PC-9 (cell line): Measurements from ENCODE around the gene TGFBR3L.

ENCODE experiments used
- EZH2 ChIP-seq: fragments of 200-600 bp; sonication (generic); IDR thresholded peaks from 2 replicates; pipeline ENCODE4 v1.8.0; 2017; ENCODE audit warnings: antibody characterized with exemption, low read depth
- TF ChIP-seq, protein P1 (sequence below): fragments of 200-600 bp; sonication (generic); conservative IDR thresholded peaks from 2 replicates; pipeline ENCODE4 v1.6.1; 2017; ENCODE audit warnings: mixed run types, antibody characterized with exemption, mild to moderate bottlenecking, moderate library complexity

DNA sequence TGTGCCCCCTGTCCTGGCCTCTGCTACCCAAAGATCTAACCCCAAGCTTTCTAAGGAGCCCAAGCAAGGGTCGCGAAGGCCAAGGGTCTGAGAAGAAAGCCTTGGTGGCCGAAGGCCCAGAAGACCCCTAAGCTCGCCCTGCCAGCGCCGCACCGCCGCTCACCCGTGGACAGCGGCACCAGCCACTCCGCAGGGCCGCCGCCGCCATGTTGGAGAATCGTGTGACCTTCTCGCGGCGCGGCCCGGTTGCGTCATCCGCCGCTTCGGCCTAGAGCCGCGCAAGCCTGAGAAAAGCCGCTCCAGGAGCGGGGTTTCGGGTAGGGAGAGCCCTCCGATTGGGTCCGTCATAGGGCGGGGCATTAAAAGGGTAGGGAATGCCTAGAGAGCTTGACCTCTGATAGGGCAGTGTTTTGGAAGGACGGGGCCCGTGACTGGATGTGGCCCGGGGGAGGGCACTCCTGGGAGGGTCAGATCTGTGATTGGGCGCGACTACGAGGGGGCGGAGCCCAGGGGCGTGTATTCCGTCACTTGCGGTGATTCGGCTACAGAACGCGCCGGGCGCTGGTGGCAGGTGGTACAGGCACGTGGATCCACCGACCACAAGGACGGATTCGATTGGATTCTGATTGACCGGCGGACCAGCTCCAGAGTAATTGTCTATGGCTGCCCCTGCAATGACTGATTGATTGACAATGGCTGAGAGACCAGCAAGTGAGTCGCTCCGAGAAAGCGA lies 29.0 kb downstream of the TGFBR3L start, which contains the start of gene TIMM44:
- TF ChIP-seq, protein P1, sequence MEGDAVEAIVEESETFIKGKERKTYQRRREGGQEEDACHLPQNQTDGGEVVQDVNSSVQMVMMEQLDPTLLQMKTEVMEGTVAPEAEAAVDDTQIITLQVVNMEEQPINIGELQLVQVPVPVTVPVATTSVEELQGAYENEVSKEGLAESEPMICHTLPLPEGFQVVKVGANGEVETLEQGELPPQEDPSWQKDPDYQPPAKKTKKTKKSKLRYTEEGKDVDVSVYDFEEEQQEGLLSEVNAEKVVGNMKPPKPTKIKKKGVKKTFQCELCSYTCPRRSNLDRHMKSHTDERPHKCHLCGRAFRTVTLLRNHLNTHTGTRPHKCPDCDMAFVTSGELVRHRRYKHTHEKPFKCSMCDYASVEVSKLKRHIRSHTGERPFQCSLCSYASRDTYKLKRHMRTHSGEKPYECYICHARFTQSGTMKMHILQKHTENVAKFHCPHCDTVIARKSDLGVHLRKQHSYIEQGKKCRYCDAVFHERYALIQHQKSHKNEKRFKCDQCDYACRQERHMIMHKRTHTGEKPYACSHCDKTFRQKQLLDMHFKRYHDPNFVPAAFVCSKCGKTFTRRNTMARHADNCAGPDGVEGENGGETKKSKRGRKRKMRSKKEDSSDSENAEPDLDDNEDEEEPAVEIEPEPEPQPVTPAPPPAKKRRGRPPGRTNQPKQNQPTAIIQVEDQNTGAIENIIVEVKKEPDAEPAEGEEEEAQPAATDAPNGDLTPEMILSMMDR, result no peak
- no peak for TF ChIP-seq EZH2
